NCI-H1417 treated with DMSO at 0.1 percent for 48 hours (cell line): ENCODE data around the gene SCAND1.
"Not testable (repeated sequence)": the region's sequence is repeated elsewhere in the genome, so short reads cannot be mapped to it uniquely, and the experiment has no call there.

Experiments used
- DNase-seq: peaks from one replicate; lab custom pipeline; 2025; lab: John Stamatoyannopoulos, UW

SCAND1 gene

DNA sequence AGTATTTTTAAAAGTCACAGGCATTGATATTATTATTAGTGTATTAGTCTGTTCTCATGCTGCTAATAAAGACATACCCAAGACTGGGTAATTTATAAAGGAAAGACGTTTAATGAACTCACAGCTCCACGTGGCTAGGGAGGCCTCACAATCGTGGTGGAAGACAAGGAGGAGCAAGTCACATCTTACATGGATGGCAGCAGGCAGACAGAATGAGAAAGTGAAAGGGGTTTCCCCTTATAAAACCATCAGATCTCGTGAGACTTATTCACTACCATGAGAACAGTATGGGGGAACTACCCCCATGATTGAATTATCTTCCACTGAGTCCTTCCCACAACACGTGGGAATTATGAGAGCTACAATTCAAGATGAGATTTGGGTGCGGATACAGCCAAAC, 5.0 kb upstream of the SCAND1 start:
- not testable (repeated sequence) for DNase-seq

DNA sequence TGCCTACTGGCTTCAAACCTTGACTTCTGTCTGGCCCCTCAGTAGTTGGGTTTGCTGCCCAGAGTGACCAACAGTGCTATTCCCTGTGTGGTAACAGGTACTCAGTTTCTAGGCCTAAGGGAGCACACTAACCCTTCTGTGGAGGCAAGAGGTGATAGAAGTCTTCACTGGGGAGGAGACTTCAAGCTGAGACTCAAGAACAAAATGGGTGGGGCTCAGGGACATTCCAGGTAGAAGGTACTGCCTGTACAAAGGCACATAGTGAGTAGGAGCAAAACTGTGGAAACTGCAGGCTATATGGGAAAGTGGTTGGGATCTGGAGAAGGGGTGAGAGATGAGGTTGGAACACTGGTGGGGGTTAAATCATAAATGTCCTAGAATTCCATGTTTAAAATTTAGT, 2.3 kb upstream of the SCAND1 start:
- no peak for DNase-seq

DNA sequence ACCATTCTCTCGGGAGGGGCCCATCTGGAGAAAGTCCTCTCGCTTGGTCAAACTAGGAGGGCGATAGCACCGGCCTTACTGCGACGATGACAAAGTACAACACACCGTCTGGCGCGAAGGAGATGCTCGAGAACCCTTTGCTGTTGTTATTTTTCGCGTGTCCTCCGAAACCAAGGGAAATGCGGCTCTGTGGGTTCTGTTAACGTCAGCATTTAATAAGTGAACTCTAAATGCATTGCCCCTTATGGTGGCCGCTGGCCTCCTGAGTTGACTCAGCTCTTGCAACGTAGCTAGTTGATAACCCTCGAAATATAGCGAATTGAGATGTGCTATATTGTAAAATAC, 577 bp upstream of the SCAND1 start:
- DNase-seq = no peak

- no peak for DNase-seq
Measured at GRCh38 chr20:35953387-35954199, 709 bp downstream of the SCAND1 start.

GRCh38 chr20:35952480-35953386, 1.6 kb downstream of the SCAND1 start:
- DNase-seq = no peak

GRCh38 chr20:35952080-35952479, 2.2 kb downstream of the SCAND1 start:
- not testable (repeated sequence) for DNase-seq

- no peak for DNase-seq
Measured at GRCh38 chr20:35950093-35950492, 4.2 kb downstream of the SCAND1 start.

DNA sequence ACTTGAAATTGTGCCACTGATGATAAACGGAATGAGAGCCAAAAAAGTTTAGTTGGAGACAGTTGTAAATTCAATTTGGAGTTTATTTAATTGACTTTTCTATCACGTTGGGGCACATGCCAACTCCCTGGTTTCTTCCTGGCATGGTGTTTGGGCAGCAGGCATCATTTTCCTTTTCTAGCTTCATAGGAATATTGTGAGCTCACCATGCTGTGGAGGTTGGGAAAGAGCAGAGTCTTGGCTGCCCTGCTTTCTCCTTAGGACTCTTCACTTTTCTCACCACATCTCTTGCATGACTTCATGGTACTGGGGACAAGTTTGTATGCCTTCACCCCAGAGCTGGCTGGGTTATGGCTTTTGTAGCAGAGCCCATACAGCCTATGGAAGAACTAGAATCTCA, 6.4 kb downstream of the SCAND1 start:
- DNase-seq = no peak

GRCh38 chr20:35947489-35947888, 6.8 kb downstream of the SCAND1 start:
- DNase-seq = no peak

DNA sequence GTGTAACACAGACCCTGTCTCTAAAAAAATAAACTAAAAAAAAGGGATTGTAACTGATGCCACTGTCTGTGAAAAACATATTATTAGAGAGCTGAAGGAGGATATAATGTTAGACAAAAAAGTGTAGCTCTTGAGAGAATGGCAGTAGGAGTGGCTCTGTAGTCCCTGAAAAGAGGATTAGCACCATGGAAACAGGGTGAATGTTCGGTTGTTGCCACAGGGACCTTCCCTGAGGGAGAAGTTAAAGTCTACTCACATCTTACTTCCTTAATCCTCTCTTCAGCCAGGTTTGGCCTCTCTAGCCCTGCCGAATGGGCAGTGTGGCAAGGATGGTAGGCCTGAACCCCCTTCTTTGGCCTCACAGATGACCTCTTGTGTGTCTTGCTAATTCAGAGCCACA, 12.1 kb downstream of the SCAND1 start:
- no peak for DNase-seq

DNA sequence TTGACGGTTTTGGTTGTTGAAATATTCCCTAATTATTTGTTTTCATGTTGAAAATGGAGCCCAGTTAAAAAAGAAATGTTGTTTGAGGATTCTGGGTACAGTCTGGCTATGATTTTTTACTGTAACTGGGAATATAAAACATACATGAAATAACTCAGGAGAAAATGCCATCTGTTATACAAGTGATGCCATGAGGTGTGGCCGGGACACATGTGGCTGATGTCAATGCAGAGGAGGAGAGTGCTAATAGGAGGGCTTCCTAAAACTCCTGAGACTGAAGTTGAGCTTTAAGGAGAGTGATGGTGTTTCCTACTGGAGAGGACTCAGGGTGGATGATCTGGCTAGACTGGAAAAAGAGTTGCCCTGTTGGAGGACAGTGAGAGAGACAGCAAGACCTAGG, 12.7 kb downstream of the SCAND1 start:
- DNase-seq = no peak

DNA sequence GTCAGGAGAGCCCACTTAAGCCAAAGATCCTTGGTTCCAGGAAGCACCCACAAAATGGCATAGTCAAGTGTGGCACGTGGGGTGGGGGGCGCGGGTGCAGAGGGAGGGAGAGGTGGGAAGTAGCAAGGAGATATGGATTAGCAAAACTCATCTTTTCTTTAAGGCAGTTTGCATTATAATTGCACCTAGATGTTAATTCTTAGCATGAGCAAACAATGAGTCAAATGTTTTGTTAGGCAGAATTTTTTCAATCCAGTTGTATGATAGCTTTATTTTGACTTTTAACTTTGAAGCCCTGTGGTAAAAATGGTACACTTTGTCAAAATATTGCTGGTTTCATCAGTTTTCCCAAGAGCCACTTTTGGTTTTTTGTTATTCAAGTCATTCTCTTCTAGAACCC, 15.0 kb downstream of the SCAND1 start:
- DNase-seq = no peak

DNA sequence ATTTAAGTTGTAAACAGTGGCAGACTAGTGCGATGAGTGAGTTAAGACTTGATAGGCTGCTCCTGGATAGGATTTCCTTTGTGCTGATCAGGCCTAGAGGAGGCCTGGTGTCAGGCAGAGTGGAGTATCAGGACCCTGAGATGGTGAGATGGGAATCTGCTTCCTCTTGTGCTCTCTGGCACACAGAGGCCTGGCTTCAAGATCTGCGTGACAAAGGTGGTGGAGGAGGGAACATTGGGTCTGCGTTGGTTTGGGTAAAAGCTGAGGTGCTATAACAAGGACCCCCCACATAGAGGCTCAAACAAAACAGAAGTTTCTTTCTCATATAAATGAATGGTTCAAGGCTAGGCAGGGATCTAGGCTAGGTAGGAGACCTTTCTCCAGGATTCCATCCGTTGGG, 20.3 kb downstream of the SCAND1 start:
- DNase-seq = no peak

DNA sequence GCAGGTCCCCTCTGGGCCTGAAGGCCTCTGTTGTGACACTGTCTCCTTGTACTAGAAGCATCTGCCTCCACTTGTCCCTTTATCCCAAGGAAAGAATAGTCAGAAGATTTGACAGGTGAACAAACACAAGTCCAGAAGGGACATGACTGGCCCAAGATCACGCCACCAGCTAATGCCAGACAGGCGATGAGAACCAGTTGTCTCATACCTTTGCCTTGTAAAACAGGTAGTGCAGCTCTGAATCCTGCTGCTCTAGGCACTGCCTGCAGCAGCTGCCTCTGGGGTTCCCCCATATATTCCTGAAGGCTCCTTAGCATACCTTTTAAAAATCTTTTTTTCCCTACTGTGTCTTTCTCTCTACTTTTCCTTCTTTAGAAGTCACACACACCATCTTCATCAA, 25.0 kb downstream of the SCAND1 start:
- no peak for DNase-seq

- DNase-seq = no peak
Measured at GRCh38 chr20:35920523-35920922, 33.8 kb downstream of the SCAND1 start.

- no peak for DNase-seq
Measured at GRCh38 chr20:35918021-35918420, 36.3 kb downstream of the SCAND1 start.

- DNase-seq = no peak
Measured at GRCh38 chr20:35917077-35917476, 37.2 kb downstream of the SCAND1 start.

DNA sequence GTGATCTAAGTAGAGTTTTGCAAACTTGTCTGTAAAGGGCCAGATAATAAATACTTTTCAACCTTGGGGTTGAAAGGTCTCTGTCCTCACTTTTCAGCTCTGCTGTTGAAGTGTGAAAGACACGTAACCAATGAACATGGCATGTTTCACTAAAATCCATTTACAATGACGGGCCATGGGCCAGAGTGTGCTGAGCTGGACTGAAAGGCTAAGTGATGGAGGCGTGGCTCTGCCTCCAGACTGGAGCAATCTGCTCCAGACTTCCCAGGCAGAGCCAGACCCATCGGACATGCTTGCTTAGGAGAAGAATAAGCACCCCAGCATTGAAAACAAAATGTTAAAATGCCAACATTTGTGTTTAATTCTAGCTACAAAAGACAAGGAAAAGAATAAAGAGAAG, 41.4 kb downstream of the SCAND1 start:
- DNase-seq = no peak

- DNase-seq = no peak
Measured at GRCh38 chr20:35910254-35910653, 44.0 kb downstream of the SCAND1 start.

GRCh38 chr20:35909796-35910195, 44.5 kb downstream of the SCAND1 start:
- DNase-seq = no peak

DNA sequence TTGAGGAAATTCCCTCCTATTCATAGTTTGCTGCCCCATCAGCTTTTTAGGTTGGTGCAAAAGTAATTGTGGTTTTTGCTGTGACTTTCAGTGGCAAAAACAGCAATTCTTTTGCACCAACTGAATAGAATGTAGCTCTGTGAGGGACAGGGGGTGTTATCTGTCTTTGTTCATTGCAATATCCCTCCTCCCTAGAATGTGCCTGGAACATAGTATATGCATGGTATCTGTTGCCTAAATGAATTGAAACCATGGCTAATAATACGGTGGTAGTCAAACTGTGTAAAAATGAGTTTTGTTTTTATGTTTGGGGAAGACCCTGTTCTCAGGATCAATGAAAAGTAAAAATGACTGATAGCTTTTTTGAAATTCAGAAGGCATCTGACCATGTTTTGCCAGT, 45.1 kb downstream of the SCAND1 start:
- no peak for DNase-seq

GRCh38 chr20:35908007-35908406, 46.3 kb downstream of the SCAND1 start:
- no peak for DNase-seq

DNA sequence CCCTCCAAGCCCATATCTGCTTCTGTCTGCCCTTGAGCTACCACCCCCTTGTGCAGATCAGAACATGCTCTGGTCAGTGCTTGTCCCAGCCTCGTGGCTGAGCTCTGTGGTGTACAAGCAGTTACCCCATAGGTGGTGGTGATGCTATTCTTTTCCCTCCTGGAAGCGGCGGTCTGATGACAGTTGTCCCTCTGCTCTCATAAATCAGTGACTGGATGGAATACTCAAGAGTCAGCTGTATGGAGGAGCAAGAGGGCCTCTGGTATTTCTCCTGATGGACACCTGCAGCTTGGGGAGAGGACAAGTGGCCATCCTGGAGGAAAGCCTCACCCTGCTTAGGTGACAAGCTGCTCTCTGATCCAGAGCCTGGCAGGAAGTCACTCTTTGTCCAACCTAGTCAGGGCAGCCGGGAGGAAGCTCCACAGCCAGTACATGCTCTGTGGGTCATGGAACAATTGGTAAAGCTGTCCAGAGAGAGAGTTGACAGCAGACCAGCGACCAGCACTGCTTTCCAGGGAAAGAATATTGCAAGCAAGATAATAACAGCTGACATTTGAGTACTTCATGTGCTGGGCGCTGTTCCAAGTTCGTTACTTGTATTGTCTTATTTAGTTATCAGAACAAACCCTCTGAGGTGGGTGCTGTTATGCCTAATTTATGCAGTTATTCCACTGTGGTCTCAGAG, 47.1 kb downstream of the SCAND1 start:
- DNase-seq = no peak
